Hematopoietic multipotent progenitor cell treated with erythropoietin and hydrocortisone succinate and interleukin-3 and kit ligand, for 6 days (in vitro differentiated cells): Measurements from ENCODE around the gene CERT1.
"Not testable (repeated sequence)": the region's sequence is repeated elsewhere in the genome, so short reads cannot be mapped to it uniquely, and the experiment has no call there.

Experiments used
- DNase-seq: peaks from one replicate; pipeline ENCODE4 v3.0.0-alpha.2; 2015

Gene CERT1

DNA sequence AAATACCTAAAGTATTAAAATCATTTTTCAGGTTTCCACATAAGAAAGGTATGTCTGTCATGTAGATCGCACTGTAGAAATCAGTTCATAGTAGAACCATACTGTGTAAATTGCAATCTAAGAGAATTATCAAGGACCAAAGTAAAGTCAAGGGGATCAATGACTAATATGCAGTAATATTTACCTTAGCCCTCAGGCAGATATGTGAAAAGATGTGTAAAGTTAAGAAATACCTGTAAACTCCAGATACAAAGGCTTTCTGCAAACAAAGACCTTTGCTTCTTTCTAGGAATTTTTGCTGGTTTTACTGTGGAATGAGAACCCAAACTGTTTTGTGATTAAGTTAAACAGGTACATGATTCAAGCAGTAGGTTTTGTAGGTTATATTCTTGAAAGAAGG is 11.8 kb upstream of the CERT1 start:
- no peak for DNase-seq

GRCh38 chr5:75522542-75522941 is 11.1 kb upstream of the CERT1 start:
- no peak for DNase-seq

DNA sequence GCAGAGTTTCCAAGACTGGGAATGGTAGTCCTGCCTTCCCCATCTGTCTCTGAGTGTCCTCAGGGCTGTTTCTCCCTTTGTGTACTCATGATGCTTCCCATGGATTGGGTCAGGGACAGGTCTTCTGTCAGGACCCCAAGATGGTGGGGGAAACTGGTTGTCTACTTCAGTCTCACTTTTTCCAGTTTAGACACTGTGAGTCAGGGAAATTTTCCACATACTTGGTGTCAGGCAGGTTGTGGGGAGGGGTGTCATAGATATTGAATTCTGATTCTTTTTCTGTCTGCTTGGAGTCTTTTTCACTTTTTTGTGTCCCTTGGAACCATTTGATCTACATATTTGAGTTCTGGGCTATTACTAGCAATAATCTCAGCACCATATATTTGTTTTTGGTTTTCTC is 10.6 kb upstream of the CERT1 start:
- no peak for DNase-seq

GRCh38 chr5:75521195-75521594 is 9.8 kb upstream of the CERT1 start:
- no peak for DNase-seq

- no peak for DNase-seq
These were observed 8.3 kb upstream of the CERT1 start for GRCh38 chr5:75519761-75520160.

DNA sequence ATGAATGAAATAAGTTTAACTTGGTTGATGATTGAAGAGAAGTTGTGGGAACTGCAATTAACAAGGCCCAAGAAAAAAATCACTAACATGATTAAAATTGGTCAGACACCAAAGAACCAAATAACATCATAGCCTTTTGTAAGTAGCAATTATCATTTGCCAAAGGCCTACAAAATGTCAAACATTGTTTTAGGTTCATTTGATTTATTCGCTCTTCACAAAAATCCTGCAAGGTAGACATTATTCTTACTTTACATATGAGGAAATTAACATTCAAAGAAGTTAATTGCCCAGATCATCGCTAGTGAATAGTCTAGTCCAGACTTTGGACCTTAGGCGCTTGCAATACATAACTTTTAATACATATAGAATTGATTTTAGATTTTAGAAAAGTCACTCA is 2.9 kb upstream of the CERT1 start:
- no peak for DNase-seq

DNA sequence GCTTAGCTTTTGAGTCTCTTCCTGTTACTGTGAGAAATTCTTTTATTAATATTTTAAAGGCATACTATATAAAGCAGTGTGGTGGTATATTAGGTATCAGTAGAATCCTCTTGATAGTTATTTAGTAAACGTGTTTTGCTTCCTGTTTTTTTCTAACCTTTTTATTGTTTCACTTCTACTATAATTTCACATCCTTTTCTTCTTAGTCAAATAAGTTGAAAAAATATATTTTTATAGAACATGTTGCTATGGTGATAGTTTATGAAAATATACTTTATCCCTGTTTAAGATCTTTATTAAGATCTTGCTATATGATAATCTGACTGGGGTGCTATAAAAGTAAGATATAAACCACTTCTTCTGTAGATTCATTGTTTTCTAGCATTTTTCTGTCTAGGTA is 2.4 kb upstream of the CERT1 start:
- no peak for DNase-seq

DNA sequence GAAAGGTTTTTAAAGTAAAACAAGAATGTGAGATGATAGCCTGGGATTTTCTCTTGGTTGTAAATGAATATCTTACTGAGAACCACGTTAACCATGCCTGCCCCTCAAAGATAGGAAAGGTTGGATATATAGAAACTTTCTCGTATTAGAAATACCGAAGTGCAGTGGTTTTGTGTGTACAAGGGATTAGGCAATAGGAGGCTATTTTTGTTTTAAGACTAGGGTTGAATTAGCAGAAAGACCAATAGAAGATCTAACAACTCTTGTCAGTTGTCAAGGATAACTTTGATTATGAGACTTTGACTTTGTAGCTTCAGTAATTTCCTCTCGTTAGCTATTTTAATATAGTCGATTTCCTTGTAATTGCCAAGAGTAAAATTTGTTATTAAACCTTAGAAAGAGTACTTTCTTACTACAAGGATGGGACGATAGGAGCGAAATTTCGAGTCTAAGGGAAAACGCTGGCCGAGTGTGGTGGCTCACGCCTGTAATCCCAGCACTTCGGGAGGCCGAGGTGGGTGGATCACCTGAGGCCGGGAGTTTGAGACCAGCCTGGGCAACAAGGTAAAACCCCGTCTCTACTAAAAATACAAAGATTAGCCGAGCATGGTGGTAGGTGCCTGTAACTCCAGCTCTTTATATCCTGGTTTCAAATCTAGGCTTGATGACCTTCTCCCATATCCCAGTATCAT is 1.1 kb upstream of the CERT1 start:
- DNase-seq, result peak; percentile 49

DNA sequence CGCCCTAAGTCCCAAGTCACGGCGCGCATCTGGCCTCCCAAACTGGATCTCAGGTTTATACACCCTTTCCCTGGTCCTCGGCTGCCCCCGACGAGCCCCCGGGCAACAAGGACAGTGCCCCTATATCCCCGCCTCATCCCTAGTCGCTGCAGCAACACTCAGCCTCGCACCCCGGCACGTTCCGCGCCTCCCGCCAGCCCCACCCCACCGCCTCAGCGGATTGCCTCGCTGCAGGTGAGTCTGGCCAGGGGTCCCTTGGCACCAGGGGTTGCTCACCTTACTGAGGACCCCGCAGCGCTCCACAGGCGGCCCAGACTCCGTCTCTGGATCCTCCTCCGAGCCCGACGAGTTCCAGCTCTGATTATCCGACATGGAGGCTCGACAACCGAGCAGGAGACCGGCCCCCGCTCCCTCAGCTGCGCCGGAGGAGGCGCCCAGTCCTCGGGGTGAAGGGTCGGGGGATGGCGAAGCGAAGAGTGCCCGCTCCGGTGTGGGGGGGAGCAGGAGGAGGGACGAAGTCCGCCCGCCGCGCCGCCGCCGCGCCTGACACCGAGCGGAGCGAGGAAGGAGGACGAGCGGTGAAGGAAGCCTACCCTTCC is 494 bp downstream of the CERT1 start:
- DNase-seq, result no peak

DNA sequence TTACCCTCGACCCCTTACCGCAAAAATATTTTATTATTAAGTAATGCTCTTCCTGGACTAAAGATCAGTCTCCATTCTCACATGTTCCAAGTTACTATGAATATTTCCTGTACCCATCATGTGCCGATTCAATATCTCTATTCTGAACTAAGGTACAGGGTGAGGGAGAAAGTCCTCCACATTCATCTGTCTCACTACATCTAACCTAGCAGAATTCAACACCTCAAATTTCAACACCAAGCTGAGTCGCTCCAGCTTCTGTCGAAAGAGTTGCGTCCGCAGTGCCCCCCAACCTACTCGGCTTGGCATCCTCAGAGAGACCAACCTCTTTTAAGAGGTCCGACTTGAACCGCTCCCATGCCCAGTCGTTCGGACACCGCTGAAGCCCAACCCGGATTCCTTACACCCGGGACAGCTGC is 1.0 kb downstream of the CERT1 start:
- peak; percentile 40 for DNase-seq

GRCh38 chr5:75509956-75510355 is 1.5 kb downstream of the CERT1 start:
- peak; percentile 61 for DNase-seq

- DNase-seq, result peak; percentile 36
These were observed 1.9 kb downstream of the CERT1 start for GRCh38 chr5:75509546-75509945.

DNA sequence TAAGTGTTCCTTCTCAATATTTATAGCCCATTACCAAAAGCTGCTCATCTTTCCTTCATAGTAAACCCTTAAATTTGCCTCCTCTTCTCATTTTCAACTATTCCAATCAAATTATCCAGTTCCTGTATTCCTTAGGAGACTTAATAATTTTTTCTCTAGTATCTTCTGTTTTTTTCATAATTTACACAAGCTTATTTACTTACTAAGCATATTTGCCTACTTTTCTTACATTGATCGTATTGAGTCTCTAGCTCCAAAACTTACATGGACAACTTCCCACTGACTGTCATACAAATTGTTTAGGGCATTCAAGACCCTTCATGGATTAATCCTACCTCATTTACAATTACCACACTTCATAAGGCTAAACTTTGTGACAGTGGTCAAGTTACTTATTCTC is 3.6 kb downstream of the CERT1 start:
- DNase-seq, result no peak

DNA sequence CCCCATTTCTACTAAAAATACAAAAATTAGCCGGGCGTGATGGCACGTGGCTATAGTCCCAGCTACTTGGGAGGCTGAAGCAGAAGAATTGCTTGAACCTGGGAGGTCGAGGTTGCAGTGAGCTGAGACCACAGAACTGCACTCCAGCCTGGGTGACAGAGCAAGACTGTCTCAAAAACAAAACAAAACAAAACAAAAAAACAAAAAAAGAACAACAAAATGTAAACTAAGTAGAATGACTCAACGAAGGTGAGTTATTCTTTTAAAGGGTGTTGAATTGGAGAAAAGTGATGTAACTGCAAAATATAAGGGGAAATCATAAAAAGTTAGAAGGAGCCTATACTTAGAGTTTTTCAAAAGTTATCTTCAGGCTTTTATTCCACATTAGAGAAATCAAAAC is 6.3 kb downstream of the CERT1 start:
- not testable (repeated sequence) for DNase-seq

DNA sequence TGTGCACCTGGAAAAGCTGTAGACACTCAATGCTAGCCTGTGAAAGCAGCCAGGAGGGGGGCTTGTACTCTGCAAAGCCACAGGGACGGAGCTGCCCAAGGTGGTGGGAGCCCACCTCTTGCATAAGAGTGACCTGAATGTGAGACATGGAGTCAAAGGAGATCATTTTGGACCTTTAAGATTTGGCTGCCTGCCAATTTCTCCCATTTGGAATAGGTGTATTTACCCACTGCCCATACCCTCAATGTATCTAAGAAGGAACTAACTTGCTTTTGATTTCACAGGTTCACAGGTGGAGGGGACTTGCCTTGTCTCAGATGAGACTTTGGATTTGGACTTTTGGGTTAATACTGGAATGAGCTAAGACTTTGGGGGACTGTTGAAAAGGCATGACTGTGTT is 12.6 kb downstream of the CERT1 start:
- not testable (repeated sequence) for DNase-seq

- DNase-seq, result no peak
These were observed 13.1 kb downstream of the CERT1 start for GRCh38 chr5:75498208-75498777.

- DNase-seq, result no peak
These were observed 15.4 kb downstream of the CERT1 start for GRCh38 chr5:75496026-75496425.

GRCh38 chr5:75491621-75492020 is 19.8 kb downstream of the CERT1 start:
- DNase-seq, result no peak

GRCh38 chr5:75489847-75490246 is 21.6 kb downstream of the CERT1 start:
- not testable (repeated sequence) for DNase-seq

GRCh38 chr5:75484605-75485004 is 26.8 kb downstream of the CERT1 start:
- DNase-seq, result no peak

- no peak for DNase-seq
These were observed 28.9 kb downstream of the CERT1 start for GRCh38 chr5:75482482-75482881.

- DNase-seq, result no peak
These were observed 30.4 kb downstream of the CERT1 start for GRCh38 chr5:75481024-75481423.

DNA sequence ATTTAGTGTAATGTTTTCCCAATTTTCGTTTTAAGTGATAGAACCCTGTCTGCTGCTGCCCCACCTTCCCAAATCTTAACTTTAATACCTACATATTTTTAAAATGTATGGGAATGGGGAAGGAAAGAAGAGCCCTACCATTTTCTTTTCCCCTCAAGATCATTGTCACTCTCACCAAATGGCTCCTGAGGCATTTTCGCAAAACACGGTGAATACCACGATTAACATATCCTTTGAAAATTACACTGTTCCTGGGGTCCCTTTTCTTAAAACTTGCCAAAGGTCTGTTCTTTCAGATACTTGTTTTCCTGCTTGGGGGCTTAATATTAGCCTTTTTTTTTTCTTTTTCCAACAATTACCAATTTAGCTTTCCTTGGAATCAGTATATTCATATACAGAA is 36.1 kb downstream of the CERT1 start:
- DNase-seq, result no peak

DNA sequence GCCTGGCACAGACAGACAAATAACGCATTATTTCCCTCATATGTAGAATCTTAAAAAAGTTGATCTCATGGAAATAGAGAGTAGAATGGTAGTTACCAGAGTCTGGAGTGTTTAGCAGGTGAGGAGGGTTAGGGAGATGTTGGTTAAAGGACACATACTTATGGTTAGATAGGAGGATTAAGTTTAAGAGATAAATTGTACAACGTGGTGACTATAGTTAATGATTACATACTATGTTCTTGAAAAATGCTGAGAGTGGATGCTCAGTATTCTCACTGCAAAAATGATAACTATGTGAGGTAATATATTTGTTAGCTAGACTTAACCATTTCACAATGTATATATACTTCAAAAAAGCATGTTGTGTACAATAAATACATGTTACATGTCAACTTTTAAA is 38.0 kb downstream of the CERT1 start:
- DNase-seq, result no peak

GRCh38 chr5:75472973-75473372 is 38.5 kb downstream of the CERT1 start:
- DNase-seq, result no peak
